HCT116 (cell line): ENCODE results near the gene MYO10. TPM values are rescaled to one million over a fixed set of nuclear protein-coding genes. Genes with fewer than 3 reads are reported as not detected.

Experiments used
- ATAC-seq: fragments of 200-7000 bp; cut with Tn5 transposase; 2 replicates; pipeline ENCODE4 v1.9.1; 2020; ENCODE audit warnings: mild to moderate bottlenecking, moderate library complexity
- BruUV-seq: library from RNA; stranded (reverse); fragments of 400-500 nt; replicated peaks from 2 replicates; lab custom pipeline; 2021; lab: Mats Ljungman, UMichigan
- CTCF ChIA-PET: fragments of 300-600 bp; sonication (Branson Sonifier 250); formaldehyde crosslinking; loops from one replicate; lab custom pipeline; 2021; ENCODE audit warnings: antibody characterized with exemption; lab: Charles Lee
- POLR2A ChIA-PET: fragments of 300-600, 350-600 bp; sonication (Branson Sonifier 250); formaldehyde crosslinking; loops from one replicate; lab custom pipeline; 2021; ENCODE audit warnings: antibody characterized with exemption; lab: Charles Lee
- RAD21 ChIA-PET, 2 experiments: fragments of 300-600 bp; sonication (Branson Sonifier 250); formaldehyde crosslinking; loops; one replicate each; lab custom pipeline; 2023; ENCODE audit warnings: low total read pairs in 2 of 2; ENCODE audit not compliant: uncharacterized antibody in 2 of 2, unreplicated experiment in 2 of 2, low non-redundant PET in 1 of 2; lab: Charles Lee
- DNase-seq: peaks from one replicate; pipeline ENCODE4 v3.0.0-alpha.2; 2010; ENCODE audit warnings: low read depth, low spot score
- H2AFZ ChIP-seq: fragments of 200-600 bp; shearing (Covaris generic), sonication (generic); 2 replicates; pipeline ENCODE4 v1.6.1; 2017; ENCODE audit warnings: low read depth, mixed run types, mixed read lengths, antibody characterized with exemption, low read length; ENCODE audit not compliant: poor library complexity, severe bottlenecking
- H3K27ac ChIP-seq: 2 replicates; pipeline ENCODE4 v1.5.1; 2012; ENCODE audit warnings: low read depth, low read length
- H3K27me3 ChIP-seq: fragments of 200-600 bp; sonication (generic); 2 replicates; pipeline ENCODE4 v1.6.1; 2016; ENCODE audit warnings: mixed run types, low read length, mixed read lengths; ENCODE audit not compliant: insufficient read depth
- H3K36me3 ChIP-seq, 2 experiments: fragments of 200-500 bp in 1 of 2; fragments of 200-600 bp in 1 of 2; sonication (Bioruptor generic) in 1 of 2; sonication (generic) in 1 of 2; 2 replicates each; pipeline versions ENCODE4 v1.5.1 to v1.6.1; 2014 to 2016; ENCODE audit warnings: low read length in 2 of 2, inconsistent platforms in 1 of 2, mixed read lengths in 1 of 2, mixed run types in 1 of 2; ENCODE audit not compliant: insufficient read depth in 2 of 2, control insufficient read depth in 1 of 2
- H3K4me1 ChIP-seq, 2 experiments: fragments of 200-600 bp in 1 of 2; sonication (generic) in 1 of 2; 2 replicates each; pipeline versions ENCODE4 v1.5.1 to v1.6.1; 2012 to 2017; ENCODE audit warnings: low read length in 2 of 2, inconsistent platforms in 1 of 2, mild to moderate bottlenecking in 1 of 2, mixed read lengths in 1 of 2, mixed run types in 1 of 2, moderate library complexity in 1 of 2; ENCODE audit not compliant: insufficient read depth in 2 of 2, control insufficient read depth in 1 of 2
- H3K4me2 ChIP-seq: fragments of 200-600 bp; sonication (generic); 2 replicates; pipeline ENCODE4 v1.6.1; 2017; ENCODE audit warnings: mixed run types, low read length, mixed read lengths
- H3K4me3 ChIP-seq, 2 experiments: fragments of 200-600 bp in 1 of 2; sonication (generic) in 1 of 2; replicated peaks in 1 of 2; 2 replicates each; pipeline ENCODE4 v1.5.1; 2011 to 2016; ENCODE audit warnings: low read length in 2 of 2, control low read depth in 1 of 2, low read depth in 1 of 2, mild to moderate bottlenecking in 1 of 2, mixed read lengths in 1 of 2, mixed run types in 1 of 2
- H3K79me2 ChIP-seq: fragments of 200-600 bp; sonication (generic); 2 replicates; pipeline ENCODE4 v1.6.1; 2017; ENCODE audit warnings: mild to moderate bottlenecking, mixed run types, low read length, moderate library complexity, mixed read lengths; ENCODE audit not compliant: insufficient read depth
- H3K9ac ChIP-seq: fragments of 200-600 bp; sonication (generic); 2 replicates; pipeline ENCODE4 v1.6.1; 2016; ENCODE audit warnings: low read length, mixed read lengths
- H3K9me2 ChIP-seq: fragments of 200-600 bp; sonication (generic), shearing (Covaris generic); 2 replicates; pipeline ENCODE4 v1.6.1; 2017; ENCODE audit warnings: mixed run types, mild to moderate bottlenecking, moderate library complexity; ENCODE audit not compliant: insufficient read depth
- H3K9me3 ChIP-seq, 2 experiments: fragments of 200-500 bp in 1 of 2; fragments of 200-600 bp in 1 of 2; sonication (Bioruptor generic) in 1 of 2; sonication (generic) in 1 of 2; 2 replicates each; pipeline ENCODE4 v1.6.1; 2014 to 2017; ENCODE audit warnings: low read length in 2 of 2, mixed read lengths in 2 of 2, inconsistent platforms in 1 of 2, low read depth in 1 of 2, mild to moderate bottlenecking in 1 of 2, mixed run types in 1 of 2, moderate library complexity in 1 of 2; ENCODE audit not compliant: control insufficient read depth in 1 of 2, insufficient read depth in 1 of 2
- H4K20me1 ChIP-seq: fragments of 200-600 bp; sonication (generic), shearing (Covaris generic); 2 replicates; pipeline ENCODE4 v1.6.1; 2017; ENCODE audit warnings: mixed run types, mild to moderate bottlenecking, moderate library complexity; ENCODE audit not compliant: insufficient read depth
- EGR1 ChIP-seq: IDR thresholded peaks from 2 replicates; pipeline ENCODE4 v1.6.1; 2012; ENCODE audit warnings: low read depth
- ELF1 ChIP-seq: IDR thresholded peaks from 2 replicates; pipeline ENCODE4 v1.6.1; 2012; ENCODE audit warnings: low read depth, borderline replicate concordance
- JUND ChIP-seq: IDR thresholded peaks from 2 replicates; pipeline ENCODE4 v1.6.1; 2012
- POLR2A ChIP-seq: IDR thresholded peaks from 2 replicates; pipeline ENCODE4 v1.7.0; 2011; ENCODE audit warnings: borderline replicate concordance; ENCODE audit not compliant: insufficient read depth, insufficient read length; ENCODE audit errors: extremely low read depth
- POLR2AphosphoS5 ChIP-seq: IDR thresholded peaks from 2 replicates; pipeline ENCODE4 v1.6.1; 2011; ENCODE audit warnings: mild to moderate bottlenecking, low read depth, low read length, moderate library complexity
- SIN3A ChIP-seq: IDR thresholded peaks from 2 replicates; pipeline ENCODE4 v1.6.1; 2012; ENCODE audit warnings: low read depth
- TCF7L2 ChIP-seq: IDR thresholded peaks from 2 replicates; pipeline ENCODE4 v1.7.0; 2011; ENCODE audit warnings: borderline replicate concordance, inconsistent platforms; ENCODE audit not compliant: insufficient read depth, insufficient read length; ENCODE audit errors: extremely low read depth
- ZFX ChIP-seq: fragments of 450-650 bp; IDR thresholded peaks from 2 replicates; pipeline ENCODE4 v1.6.1; 2017
- intact Hi-C: fragments of 100-400 bp; cut with micrococcal nuclease; formaldehyde crosslinking; loops from 2 replicates; pipeline ENCODE4 v1.10.0; 2022
- total RNA-seq: library from RNA; stranded (reverse); gene quantifications from one replicate; pipeline ENCODE4 v1.2.1, GENCODE V29; 2021; ENCODE audit not compliant: unreplicated experiment
- TF ChIP-seq, protein P1 (sequence below): IDR thresholded peaks from 2 replicates; pipeline ENCODE4 v1.6.1; 2011; ENCODE audit warnings: mild to moderate bottlenecking, low read length, moderate library complexity; ENCODE audit not compliant: insufficient replicate concordance; ENCODE audit errors: extremely low read depth

Gene MYO10
- total RNA-seq, 1 experiment from 2014 or later: 34.9 TPM

DNA sequence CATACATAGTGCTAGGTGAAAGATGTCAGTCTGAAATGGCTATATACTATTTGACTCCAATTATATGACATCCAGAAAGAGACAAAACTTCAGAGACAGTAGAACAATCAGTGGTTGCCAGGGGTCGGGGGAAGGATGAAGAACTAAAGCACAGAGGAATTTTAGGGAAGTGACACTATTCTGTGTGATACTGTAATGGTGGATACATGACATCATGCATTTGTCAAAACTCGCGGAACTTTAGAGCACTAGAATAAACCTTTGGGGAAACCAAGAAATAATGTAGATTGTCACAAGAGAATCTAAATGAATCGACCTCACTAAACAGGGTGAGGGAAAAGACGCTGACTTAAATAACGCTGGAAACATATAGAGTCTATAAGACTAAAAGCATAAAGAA, 212.3 kb downstream of the MYO10 start:
- no peaks in the 10 kb centered on the region for H3K79me2 ChIP-seq
- ChIA-PET RAD21 (no interaction called here), CTCF (no interaction called here), POLR2A (no interaction called here)
- no peaks in the 10 kb centered on the region for H3K27me3 ChIP-seq
- H3K4me3 ChIP-seq: no peak overlapping the region
- no peak overlapping the region for H2AFZ ChIP-seq
- H3K9ac ChIP-seq: no peak overlapping the region
- H4K20me1 ChIP-seq: no peaks in the 10 kb centered on the region
- DNase-seq: no peak
- no peaks in the 10 kb centered on the region for H3K36me3 ChIP-seq
- TF ChIP-seq EGR1 (no peak), SIN3A (no peak), POLR2A (no peak), POLR2AphosphoS5 (no peak)
- TF ChIP-seq, protein P1, sequence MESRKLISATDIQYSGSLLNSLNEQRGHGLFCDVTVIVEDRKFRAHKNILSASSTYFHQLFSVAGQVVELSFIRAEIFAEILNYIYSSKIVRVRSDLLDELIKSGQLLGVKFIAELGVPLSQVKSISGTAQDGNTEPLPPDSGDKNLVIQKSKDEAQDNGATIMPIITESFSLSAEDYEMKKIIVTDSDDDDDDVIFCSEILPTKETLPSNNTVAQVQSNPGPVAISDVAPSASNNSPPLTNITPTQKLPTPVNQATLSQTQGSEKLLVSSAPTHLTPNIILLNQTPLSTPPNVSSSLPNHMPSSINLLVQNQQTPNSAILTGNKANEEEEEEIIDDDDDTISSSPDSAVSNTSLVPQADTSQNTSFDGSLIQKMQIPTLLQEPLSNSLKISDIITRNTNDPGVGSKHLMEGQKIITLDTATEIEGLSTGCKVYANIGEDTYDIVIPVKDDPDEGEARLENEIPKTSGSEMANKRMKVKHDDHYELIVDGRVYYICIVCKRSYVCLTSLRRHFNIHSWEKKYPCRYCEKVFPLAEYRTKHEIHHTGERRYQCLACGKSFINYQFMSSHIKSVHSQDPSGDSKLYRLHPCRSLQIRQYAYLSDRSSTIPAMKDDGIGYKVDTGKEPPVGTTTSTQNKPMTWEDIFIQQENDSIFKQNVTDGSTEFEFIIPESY: no peak
- H3K9me2 ChIP-seq: no peaks in the 10 kb centered on the region
- H3K27ac ChIP-seq: no peak overlapping the region
- H3K4me2 ChIP-seq: no peak overlapping the region
- no TSS peak for BruUV-seq
- no peaks in the 10 kb centered on the region for H3K9me3 ChIP-seq
- intact Hi-C loops: no loop called here
- H3K4me1 ChIP-seq: no peaks in the 10 kb centered on the region
- ATAC-seq: no peak

DNA sequence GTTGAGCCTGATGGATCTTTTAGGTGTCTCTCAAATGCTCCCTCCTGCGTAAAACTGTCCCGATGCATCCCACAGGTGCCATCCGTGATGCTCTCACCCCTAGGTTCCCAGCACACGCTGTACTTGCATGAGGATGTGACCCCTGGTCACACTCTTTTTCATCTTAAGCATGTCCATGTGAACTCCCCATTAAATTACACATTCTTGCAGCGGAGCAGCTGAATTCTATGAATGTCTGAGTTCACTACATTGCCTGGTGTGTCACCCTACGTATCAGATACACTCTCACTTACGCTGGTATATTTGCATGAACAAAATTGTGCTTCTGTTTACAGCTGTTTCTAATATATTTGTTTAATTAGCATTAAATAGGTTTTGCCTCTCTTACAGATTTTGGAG, 214.0 kb downstream of the MYO10 start:
- no peak for ATAC-seq
- Histone ChIP-seq H3K9me3 (no peaks in the 10 kb centered on the region), H3K36me3 (no peaks in the 10 kb centered on the region), H4K20me1 (no peaks in the 10 kb centered on the region), H3K9ac (no peak overlapping the region), H3K4me1 (no peaks in the 10 kb centered on the region), H3K4me3 (no peak overlapping the region), H3K79me2 (no peaks in the 10 kb centered on the region), H3K27ac (no peak overlapping the region), H3K27me3 (no peaks in the 10 kb centered on the region), H3K9me2 (no peaks in the 10 kb centered on the region), H2AFZ (no peak overlapping the region), H3K4me2 (no peak overlapping the region)
- DNase-seq: no peak
- intact Hi-C loops: no loop called here
- no peak for TF ChIP-seq ZFX
- TF ChIP-seq, protein P1: no peak
- no peak for TF ChIP-seq JUND
- no peak for TF ChIP-seq ELF1
- TF ChIP-seq TCF7L2: no peak
- RAD21 ChIA-PET: no interaction called here
- POLR2A ChIA-PET: no interaction called here
- BruUV-seq: no TSS peak
- CTCF ChIA-PET: no interaction called here
